H9 (cell line): ENCODE measurements around the gene MRPL44. TPM values are rescaled to one million over a fixed set of nuclear protein-coding genes. Genes with fewer than 3 reads are reported as not detected.

ENCODE experiments used
- DNase-seq: peaks from one replicate; pipeline ENCODE4 v3.0.0-alpha.2; 2017
- H2AFZ ChIP-seq: one replicate; pipeline ENCODE4 v1.6.1; 2013; ENCODE audit warnings: mild to moderate bottlenecking, low read length, control low read depth, moderate library complexity
- H2AK5ac ChIP-seq: 2 replicates; pipeline ENCODE4 v1.6.1; 2013; ENCODE audit warnings: low read length, control low read depth, mixed read lengths; ENCODE audit not compliant: insufficient read length
- H2BK120ac ChIP-seq: one replicate; pipeline ENCODE4 v1.6.1; 2013; ENCODE audit warnings: low read depth, mild to moderate bottlenecking, low read length, control low read depth, inconsistent platforms; ENCODE audit not compliant: poor library complexity, severe bottlenecking
- H2BK12ac ChIP-seq: 2 replicates; pipeline ENCODE4 v1.6.1; 2013; ENCODE audit warnings: low read length, control low read depth, mixed read lengths, low read depth; ENCODE audit not compliant: insufficient read length
- H2BK15ac ChIP-seq: 2 replicates; pipeline ENCODE4 v1.6.1; 2013; ENCODE audit warnings: low read depth, low read length, control low read depth
- H2BK20ac ChIP-seq: one replicate; pipeline ENCODE4 v1.6.1; 2013; ENCODE audit warnings: low read depth, mild to moderate bottlenecking, low read length, control low read depth, inconsistent platforms; ENCODE audit not compliant: poor library complexity, severe bottlenecking
- H2BK5ac ChIP-seq: 2 replicates; pipeline ENCODE4 v1.6.1; 2013; ENCODE audit warnings: low read length, control low read depth, mixed read lengths; ENCODE audit not compliant: insufficient read length
- H3K14ac ChIP-seq: 2 replicates; pipeline ENCODE4 v1.6.1; 2013; ENCODE audit warnings: low read length, control low read depth; ENCODE audit not compliant: insufficient read depth
- H3K18ac ChIP-seq: 2 replicates; pipeline ENCODE4 v1.6.1; 2013; ENCODE audit warnings: low read depth, mild to moderate bottlenecking, mixed read lengths, low read length, control low read depth; ENCODE audit not compliant: insufficient read length
- H3K23ac ChIP-seq: 2 replicates; pipeline ENCODE4 v1.6.1; 2013; ENCODE audit warnings: low read length, control low read depth, mixed read lengths, low read depth; ENCODE audit not compliant: insufficient read length
- H3K23me2 ChIP-seq: 2 replicates; pipeline ENCODE4 v1.6.1; 2013; ENCODE audit warnings: low read depth, mild to moderate bottlenecking, mixed read lengths, low read length, control low read depth; ENCODE audit not compliant: insufficient read length, poor library complexity, severe bottlenecking
- H3K27ac ChIP-seq: 2 replicates; pipeline ENCODE4 v1.5.1; 2013; ENCODE audit warnings: low read length, control low read depth, mixed read lengths, low read depth; ENCODE audit not compliant: insufficient read length
- H3K27me3 ChIP-seq: 2 replicates; pipeline ENCODE4 v1.6.1; 2013; ENCODE audit warnings: low read length, control low read depth, inconsistent platforms; ENCODE audit not compliant: insufficient read depth
- H3K4ac ChIP-seq: 2 replicates; pipeline ENCODE4 v1.6.1; 2013; ENCODE audit warnings: low read depth, mild to moderate bottlenecking, control low read depth, inconsistent platforms, low read length, moderate library complexity
- H3K4me1 ChIP-seq: 2 replicates; pipeline ENCODE4 v1.6.1; 2013; ENCODE audit warnings: low read length, control low read depth, inconsistent platforms; ENCODE audit not compliant: insufficient read depth
- H3K4me2 ChIP-seq: 2 replicates; pipeline ENCODE4 v1.6.1; 2013; ENCODE audit warnings: low read length, control low read depth, mixed read lengths; ENCODE audit not compliant: insufficient read length, insufficient read depth
- H3K56ac ChIP-seq: 2 replicates; pipeline ENCODE4 v1.6.1; 2013; ENCODE audit warnings: low read depth, mild to moderate bottlenecking, mixed read lengths, low read length, control low read depth; ENCODE audit not compliant: insufficient read length
- H3K79me1 ChIP-seq: 2 replicates; pipeline ENCODE4 v1.6.1; 2013; ENCODE audit warnings: low read depth, mild to moderate bottlenecking, moderate library complexity, low read length, control low read depth, inconsistent platforms; ENCODE audit not compliant: insufficient read depth, poor library complexity, severe bottlenecking
- H3K79me2 ChIP-seq: 2 replicates; pipeline ENCODE4 v1.6.1; 2013; ENCODE audit warnings: low read length, control low read depth, inconsistent platforms; ENCODE audit not compliant: insufficient read depth
- H3K9ac ChIP-seq: 2 replicates; pipeline ENCODE4 v1.6.1; 2013; ENCODE audit warnings: low read length, control low read depth, mixed read lengths; ENCODE audit not compliant: insufficient read length; ENCODE audit errors: extremely low read depth
- H3K9me3 ChIP-seq: one replicate; pipeline ENCODE4 v1.6.1; 2013; ENCODE audit warnings: low read depth, low read length, inconsistent platforms; ENCODE audit not compliant: control insufficient read depth
- H3T11ph ChIP-seq: one replicate; pipeline ENCODE4 v1.6.1; 2013; ENCODE audit warnings: mild to moderate bottlenecking, low read length, control low read depth, inconsistent platforms
- H4K20me1 ChIP-seq: one replicate; pipeline ENCODE4 v1.6.1; 2013; ENCODE audit not compliant: control insufficient read depth, insufficient read length, insufficient read depth
- H4K5ac ChIP-seq: 2 replicates; pipeline ENCODE4 v1.6.1; 2013; ENCODE audit warnings: low read depth, mild to moderate bottlenecking, mixed read lengths, low read length, control low read depth; ENCODE audit not compliant: insufficient read length
- H4K8ac ChIP-seq: replicated peaks from 2 replicates; pipeline ENCODE4 v1.6.1; 2013; ENCODE audit warnings: low read length, control low read depth, mixed read lengths, low read depth; ENCODE audit not compliant: insufficient read length
- H4K91ac ChIP-seq: 2 replicates; pipeline ENCODE4 v1.6.1; 2013; ENCODE audit warnings: low read depth, mild to moderate bottlenecking, moderate library complexity, mixed read lengths, low read length, control low read depth; ENCODE audit not compliant: insufficient read length
- H3K27ac Mint-ChIP-seq, 3 experiments: 2 replicates in 2 of 3; 3 replicates in 1 of 3; pipeline ENCODE4 v1.8.0; 2020 to 2021; ENCODE audit warnings: mixed read lengths in 3 of 3, mild to moderate bottlenecking in 1 of 3, moderate library complexity in 1 of 3
- H3K27me3 Mint-ChIP-seq: 2 replicates; pipeline ENCODE4 v1.8.0; 2021; ENCODE audit warnings: low read depth, mild to moderate bottlenecking, moderate library complexity, mixed read lengths
- H3K36me3 Mint-ChIP-seq, 3 experiments: 2 replicates in 2 of 3; 3 replicates in 1 of 3; pipeline ENCODE4 v1.8.0; 2020 to 2021; ENCODE audit warnings: low read depth in 3 of 3, mixed read lengths in 3 of 3; ENCODE audit not compliant: insufficient read depth in 1 of 3
- H3K4me1 Mint-ChIP-seq, 2 experiments: 2 replicates each; pipeline ENCODE4 v1.8.0; 2020; ENCODE audit warnings: mixed read lengths in 2 of 2
- H3K4me3 Mint-ChIP-seq, 2 experiments: 2 replicates in 1 of 2; 3 replicates in 1 of 2; pipeline ENCODE4 v1.8.0; 2020 to 2021; ENCODE audit warnings: mild to moderate bottlenecking in 2 of 2, mixed read lengths in 2 of 2, moderate library complexity in 1 of 2
- H3K9me3 Mint-ChIP-seq, 2 experiments: 2 replicates in 1 of 2; 3 replicates in 1 of 2; pipeline ENCODE4 v1.8.0; 2020; ENCODE audit warnings: mild to moderate bottlenecking in 2 of 2, mixed read lengths in 2 of 2, moderate library complexity in 1 of 2
- CTCF ChIP-seq: fragments of 200-600 bp; sonication (generic); conservative IDR thresholded peaks from 3 replicates; pipeline ENCODE4 v1.8.0; 2021; ENCODE audit warnings: antibody characterized with exemption, mild to moderate bottlenecking
- WGBS: extraction: QIAGEN DNeasy Blood & Tissue Kit; methylation state at CpG from one replicate; pipeline ENCODE4 v1.1.7; 2013; ENCODE audit warnings: missing lambda C conversion rate, low lambda C conversion rate, mixed read lengths; ENCODE audit not compliant: insufficient read length; ENCODE audit errors: extremely low coverage; 5-methylcytosine and 5-hydroxymethylcytosine counted together
- total RNA-seq: library from RNA; stranded (reverse); gene quantifications from 2 replicates; pipeline ENCODE4 v1.2.1, GENCODE V29; 2021

Gene MRPL44
- total RNA-seq, 1 experiment from 2014 or later, result 46.1 TPM

GRCh38 chr2:223995569-223995968, 38.3 kb downstream of the MRPL44 start:
- H4K8ac ChIP-seq, result no peak overlapping the region
- H3K9me3 ChIP-seq, result no peaks in the 10 kb centered on the region
- no peaks in the 10 kb centered on the region for H3K79me2 ChIP-seq
- H3K27ac Mint-ChIP-seq, result peak overlapping the region in 1 of 3 experiments; percentile 49; a peak in 1 of 7 replicates
- no peaks in the 10 kb centered on the region for H3K27me3 ChIP-seq
- no peak overlapping the region for H3K4ac ChIP-seq
- peaks cover 0 to 3% of the 10 kb centered on the region in 2 experiments; a peak in 1 of 4 replicates for H3K4me1 Mint-ChIP-seq
- H3K23ac ChIP-seq, result no peak overlapping the region
- TF ChIP-seq CTCF, result no peak
- no peak overlapping the region for H3K9ac ChIP-seq
- H2BK120ac ChIP-seq, result no peak overlapping the region
- H3K36me3 Mint-ChIP-seq, result peaks cover 4 to 15% (median 9%) of the 10 kb centered on the region in 3 experiments; a peak in 5 of 7 replicates
- WGBS, result no CpG with 5 or more reads among the region's 5 CpGs
- H4K5ac ChIP-seq, result no peak overlapping the region
- no peak overlapping the region for H3K4me2 ChIP-seq
- H3K27me3 Mint-ChIP-seq, result no peaks in the 10 kb centered on the region
- H3K23me2 ChIP-seq, result no peaks in the 10 kb centered on the region
- H4K20me1 ChIP-seq, result no peaks in the 10 kb centered on the region
- H3T11ph ChIP-seq, result no peak overlapping the region
- H3K4me3 Mint-ChIP-seq, result no peak overlapping the region
- H2BK20ac ChIP-seq, result no peak overlapping the region
- H2BK5ac ChIP-seq, result no peak overlapping the region
- H3K27ac ChIP-seq, result no peak overlapping the region
- no peak overlapping the region for H2AFZ ChIP-seq
- H2AK5ac ChIP-seq, result no peak overlapping the region
- no peak overlapping the region for H3K14ac ChIP-seq
- no peak overlapping the region for H3K18ac ChIP-seq
- H4K91ac ChIP-seq, result no peak overlapping the region
- H2BK15ac ChIP-seq, result no peak overlapping the region
- H3K56ac ChIP-seq, result no peak overlapping the region
- no peaks in the 10 kb centered on the region for H3K79me1 ChIP-seq
- no peaks in the 10 kb centered on the region for H3K4me1 ChIP-seq
- H2BK12ac ChIP-seq, result no peak overlapping the region
- H3K9me3 Mint-ChIP-seq, result no peaks in the 10 kb centered on the region; a peak in 2 of 5 replicates
- no peak for DNase-seq
